WTC11 (cell line): ENCODE data around the gene PCNX3. TPM values are rescaled to one million over a fixed set of nuclear protein-coding genes. Genes with fewer than 3 reads are reported as not detected.

ENCODE experiments used
- ATAC-seq: fragments of 200-7000 bp; cut with Tn5 transposase; 2 replicates; pipeline ENCODE4 v1.10.0; 2021; ENCODE audit warnings: mild to moderate bottlenecking, moderate library complexity
- CTCF ChIA-PET: fragments of 300-600 bp; sonication (Branson Sonifier 250); formaldehyde crosslinking; loops from one replicate; lab custom pipeline; 2021; ENCODE audit warnings: antibody characterized with exemption; lab: Charles Lee
- POLR2A ChIA-PET: fragments of 350-600 bp; sonication (Branson Sonifier 250); formaldehyde crosslinking; loops from one replicate; lab custom pipeline; 2021; ENCODE audit warnings: antibody characterized with exemption; lab: Charles Lee
- DNase-seq: peaks from one replicate; pipeline ENCODE4 v3.0.0; 2021; ENCODE audit warnings: low spot score
- H3K27ac Mint-ChIP-seq: 2 replicates; pipeline ENCODE4 v1.8.0; 2021; ENCODE audit warnings: mixed read lengths
- H3K27me3 Mint-ChIP-seq: 2 replicates; pipeline ENCODE4 v1.8.0; 2021; ENCODE audit warnings: low read depth, mild to moderate bottlenecking, moderate library complexity, mixed read lengths
- H3K36me3 Mint-ChIP-seq: 2 replicates; pipeline ENCODE4 v1.8.0; 2021; ENCODE audit warnings: mixed read lengths
- H3K4me1 Mint-ChIP-seq: 2 replicates; pipeline ENCODE4 v1.8.0; 2022; ENCODE audit warnings: mixed read lengths
- H3K4me3 Mint-ChIP-seq: 2 replicates; pipeline ENCODE4 v1.8.0; 2021; ENCODE audit warnings: mild to moderate bottlenecking, moderate library complexity, mixed read lengths
- H3K9me3 Mint-ChIP-seq: 2 replicates; pipeline ENCODE4 v1.8.0; 2021; ENCODE audit warnings: mixed read lengths
- AFF4 ChIP-seq: sonication (generic); formaldehyde crosslinking; IDR thresholded peaks from 2 replicates; pipeline ENCODE4 v1.8.1; 2023; ENCODE audit warnings: mild to moderate bottlenecking, missing genetic modification reagents, borderline replicate concordance
- ATF3 ChIP-seq: sonication (generic); formaldehyde crosslinking; conservative IDR thresholded peaks from 2 replicates; pipeline ENCODE4 v1.8.1; 2022; ENCODE audit warnings: mild to moderate bottlenecking, missing genetic modification reagents
- ETV6 ChIP-seq: sonication (generic); formaldehyde crosslinking; IDR thresholded peaks from 2 replicates; pipeline ENCODE4 v1.8.1; 2022; ENCODE audit warnings: mild to moderate bottlenecking, missing genetic modification reagents
- FOXJ3 ChIP-seq: sonication (generic); formaldehyde crosslinking; IDR thresholded peaks from 2 replicates; pipeline ENCODE4 v1.9.0; 2021; ENCODE audit warnings: missing genetic modification reagents, mild to moderate bottlenecking, borderline replicate concordance
- IRF2 ChIP-seq: sonication (generic); formaldehyde crosslinking; IDR thresholded peaks from 2 replicates; pipeline ENCODE4 v1.8.0; 2022; ENCODE audit warnings: low read depth, missing genetic modification reagents, borderline replicate concordance
- MLX ChIP-seq: sonication (generic); formaldehyde crosslinking; IDR thresholded peaks from 2 replicates; pipeline ENCODE4 v1.8.1; 2023; ENCODE audit warnings: mild to moderate bottlenecking, missing genetic modification reagents, moderate library complexity
- MXD4 ChIP-seq: fragments of 250-450 bp; sonication (Bioruptor Pico); IDR thresholded peaks from 2 replicates; pipeline ENCODE4 v1.8.0; 2021; ENCODE audit warnings: mild to moderate bottlenecking, moderate library complexity, borderline replicate concordance
- MYBL2 ChIP-seq: sonication (generic); formaldehyde crosslinking; IDR thresholded peaks from 2 replicates; pipeline ENCODE4 v1.8.1; 2023; ENCODE audit warnings: mild to moderate bottlenecking, moderate library complexity, missing genetic modification reagents
- TP53 ChIP-seq: sonication (generic); formaldehyde crosslinking; IDR thresholded peaks from 2 replicates; pipeline ENCODE4 v1.8.1; 2023; ENCODE audit warnings: mild to moderate bottlenecking, missing genetic modification reagents
- USF2 ChIP-seq: sonication (generic); formaldehyde crosslinking; IDR thresholded peaks from 2 replicates; pipeline ENCODE4 v1.8.1; 2023; ENCODE audit warnings: mild to moderate bottlenecking, missing genetic modification reagents, moderate library complexity
- ZBTB21 ChIP-seq: sonication (generic); formaldehyde crosslinking; IDR thresholded peaks from 2 replicates; pipeline ENCODE4 v1.8.1; 2023; ENCODE audit warnings: mild to moderate bottlenecking, missing genetic modification reagents, borderline replicate concordance
- ZNF121 ChIP-seq: sonication (generic); formaldehyde crosslinking; IDR thresholded peaks from 2 replicates; pipeline ENCODE4 v1.8.0; 2023; ENCODE audit warnings: missing genetic modification reagents
- ZSCAN18 ChIP-seq: fragments of 250-450 bp; sonication (Bioruptor Pico); IDR thresholded peaks from 2 replicates; pipeline ENCODE4 v2.1.2; 2022; ENCODE audit warnings: mild to moderate bottlenecking, moderate library complexity
- total RNA-seq: library from RNA; stranded (reverse); gene quantifications from 3 replicates; pipeline ENCODE4 v1.2.3, GENCODE V29; 2021
- TF ChIP-seq, protein P1 (sequence below): sonication (generic); formaldehyde crosslinking; IDR thresholded peaks from 2 replicates; pipeline ENCODE4 v1.8.1; 2023; ENCODE audit warnings: mild to moderate bottlenecking, missing genetic modification reagents
- TF ChIP-seq, protein P2 (sequence below): fragments of 200-600 bp; IDR thresholded peaks from 2 replicates; pipeline ENCODE4 v1.8.0; 2022; ENCODE audit warnings: antibody characterized with exemption
- TF ChIP-seq, protein P3 (sequence below): fragments of 250-450 bp; sonication (Bioruptor Pico); IDR thresholded peaks from 2 replicates; pipeline ENCODE4 v1.9.0; 2021; ENCODE audit warnings: mild to moderate bottlenecking

PCNX3 gene
- total RNA-seq, 1 experiment from 2014 or later: 51.6 TPM

DNA sequence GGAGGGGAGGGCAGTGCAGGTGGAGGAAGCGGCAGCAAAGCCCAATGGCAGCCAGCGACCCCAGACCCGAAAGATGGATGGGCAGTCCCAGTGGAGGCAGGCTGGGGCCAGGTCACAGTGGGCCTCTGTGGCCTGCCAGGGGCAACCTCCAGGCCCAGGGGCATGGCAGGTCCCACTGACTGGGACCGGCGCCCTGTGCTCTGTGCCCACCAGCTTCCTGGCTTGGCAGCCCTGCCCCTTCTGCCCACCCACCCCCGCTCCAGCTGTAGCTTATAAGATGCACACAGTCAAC lies 15.7 kb upstream of the PCNX3 start (continued):
- TF ChIP-seq, protein P1, sequence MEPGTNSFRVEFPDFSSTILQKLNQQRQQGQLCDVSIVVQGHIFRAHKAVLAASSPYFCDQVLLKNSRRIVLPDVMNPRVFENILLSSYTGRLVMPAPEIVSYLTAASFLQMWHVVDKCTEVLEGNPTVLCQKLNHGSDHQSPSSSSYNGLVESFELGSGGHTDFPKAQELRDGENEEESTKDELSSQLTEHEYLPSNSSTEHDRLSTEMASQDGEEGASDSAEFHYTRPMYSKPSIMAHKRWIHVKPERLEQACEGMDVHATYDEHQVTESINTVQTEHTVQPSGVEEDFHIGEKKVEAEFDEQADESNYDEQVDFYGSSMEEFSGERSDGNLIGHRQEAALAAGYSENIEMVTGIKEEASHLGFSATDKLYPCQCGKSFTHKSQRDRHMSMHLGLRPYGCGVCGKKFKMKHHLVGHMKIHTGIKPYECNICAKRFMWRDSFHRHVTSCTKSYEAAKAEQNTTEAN (CRISPR knock-in tag): no peak
- no peak for TF ChIP-seq USF2
- TF ChIP-seq, protein P2, sequence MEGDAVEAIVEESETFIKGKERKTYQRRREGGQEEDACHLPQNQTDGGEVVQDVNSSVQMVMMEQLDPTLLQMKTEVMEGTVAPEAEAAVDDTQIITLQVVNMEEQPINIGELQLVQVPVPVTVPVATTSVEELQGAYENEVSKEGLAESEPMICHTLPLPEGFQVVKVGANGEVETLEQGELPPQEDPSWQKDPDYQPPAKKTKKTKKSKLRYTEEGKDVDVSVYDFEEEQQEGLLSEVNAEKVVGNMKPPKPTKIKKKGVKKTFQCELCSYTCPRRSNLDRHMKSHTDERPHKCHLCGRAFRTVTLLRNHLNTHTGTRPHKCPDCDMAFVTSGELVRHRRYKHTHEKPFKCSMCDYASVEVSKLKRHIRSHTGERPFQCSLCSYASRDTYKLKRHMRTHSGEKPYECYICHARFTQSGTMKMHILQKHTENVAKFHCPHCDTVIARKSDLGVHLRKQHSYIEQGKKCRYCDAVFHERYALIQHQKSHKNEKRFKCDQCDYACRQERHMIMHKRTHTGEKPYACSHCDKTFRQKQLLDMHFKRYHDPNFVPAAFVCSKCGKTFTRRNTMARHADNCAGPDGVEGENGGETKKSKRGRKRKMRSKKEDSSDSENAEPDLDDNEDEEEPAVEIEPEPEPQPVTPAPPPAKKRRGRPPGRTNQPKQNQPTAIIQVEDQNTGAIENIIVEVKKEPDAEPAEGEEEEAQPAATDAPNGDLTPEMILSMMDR: no peak
- no peak for TF ChIP-seq TP53 (CRISPR knock-in tag)
- TF ChIP-seq ETV6 (CRISPR knock-in tag): no peak
- TF ChIP-seq MYBL2 (CRISPR knock-in tag): no peak
- no peak for TF ChIP-seq MLX (CRISPR knock-in tag)

DNA sequence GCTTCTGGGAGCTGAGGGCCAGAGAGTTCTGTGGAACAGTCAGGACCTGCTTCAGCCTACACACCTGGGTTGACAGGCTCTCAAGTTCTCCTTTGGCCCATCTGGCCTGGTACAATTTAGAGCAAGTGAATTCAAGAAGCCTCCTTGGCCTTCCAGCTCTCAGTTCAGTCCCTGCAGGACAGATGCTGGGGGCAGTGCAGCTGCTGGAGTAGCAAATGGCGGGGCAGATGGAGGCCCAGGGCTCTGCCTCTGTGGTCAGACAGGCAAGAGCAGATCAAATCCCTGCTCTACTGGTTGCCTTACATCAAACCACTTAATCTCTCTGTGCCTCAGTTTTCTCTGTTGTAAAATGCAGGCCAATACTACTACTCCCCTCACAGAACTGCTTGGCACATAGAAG lies 11.3 kb upstream of the PCNX3 start:
- H3K36me3 Mint-ChIP-seq: peaks cover 7% of the 10 kb centered on the region

GRCh38 chr11:65606876-65607613 lies 8.5 kb upstream of the PCNX3 start:
- POLR2A ChIA-PET: interaction anchor here (0.6 to 2.0 kb wide), 6 partner anchors 8 to 1234 kb away, joined by 3 to 6 read pairs (median 6); partner anchors contain the start of genes EHBP1L1 and PCNX3
- TF ChIP-seq, protein P3, sequence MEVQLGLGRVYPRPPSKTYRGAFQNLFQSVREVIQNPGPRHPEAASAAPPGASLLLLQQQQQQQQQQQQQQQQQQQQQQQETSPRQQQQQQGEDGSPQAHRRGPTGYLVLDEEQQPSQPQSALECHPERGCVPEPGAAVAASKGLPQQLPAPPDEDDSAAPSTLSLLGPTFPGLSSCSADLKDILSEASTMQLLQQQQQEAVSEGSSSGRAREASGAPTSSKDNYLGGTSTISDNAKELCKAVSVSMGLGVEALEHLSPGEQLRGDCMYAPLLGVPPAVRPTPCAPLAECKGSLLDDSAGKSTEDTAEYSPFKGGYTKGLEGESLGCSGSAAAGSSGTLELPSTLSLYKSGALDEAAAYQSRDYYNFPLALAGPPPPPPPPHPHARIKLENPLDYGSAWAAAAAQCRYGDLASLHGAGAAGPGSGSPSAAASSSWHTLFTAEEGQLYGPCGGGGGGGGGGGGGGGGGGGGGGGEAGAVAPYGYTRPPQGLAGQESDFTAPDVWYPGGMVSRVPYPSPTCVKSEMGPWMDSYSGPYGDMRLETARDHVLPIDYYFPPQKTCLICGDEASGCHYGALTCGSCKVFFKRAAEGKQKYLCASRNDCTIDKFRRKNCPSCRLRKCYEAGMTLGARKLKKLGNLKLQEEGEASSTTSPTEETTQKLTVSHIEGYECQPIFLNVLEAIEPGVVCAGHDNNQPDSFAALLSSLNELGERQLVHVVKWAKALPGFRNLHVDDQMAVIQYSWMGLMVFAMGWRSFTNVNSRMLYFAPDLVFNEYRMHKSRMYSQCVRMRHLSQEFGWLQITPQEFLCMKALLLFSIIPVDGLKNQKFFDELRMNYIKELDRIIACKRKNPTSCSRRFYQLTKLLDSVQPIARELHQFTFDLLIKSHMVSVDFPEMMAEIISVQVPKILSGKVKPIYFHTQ: no peak
- TF ChIP-seq MXD4 (CRISPR knock-in tag) (no peak), ZSCAN18 (CRISPR knock-in tag) (no peak), AFF4 (CRISPR knock-in tag) (peak; percentile 93; the same call in 1 of the 2 replicates)

More for the DNA sequence above, 11.3 kb upstream of the PCNX3 start:
- no peak overlapping the region for H3K4me3 Mint-ChIP-seq
- ChIA-PET CTCF (interaction anchor here (0.6 to 16.2 kb wide), 4 partner anchors 13 to 189 kb away, joined by 3 to 311 read pairs (median 6); partner anchors contain the start of gene KCNK7), POLR2A (no interaction called here)
- DNase-seq (no peak), ATAC-seq (no peak)
- H3K27ac Mint-ChIP-seq: no peak overlapping the region
- TF ChIP-seq ZBTB21 (no peak), IRF2 (CRISPR knock-in tag) (no peak), ATF3 (CRISPR knock-in tag) (no peak), FOXJ3 (CRISPR knock-in tag) (no peak), ZNF121 (CRISPR knock-in tag) (no peak)
- H3K27me3 Mint-ChIP-seq: peaks cover 8% of the 10 kb centered on the region; the same call in 1 of the 2 replicates
- no peaks in the 10 kb centered on the region for H3K9me3 Mint-ChIP-seq
- H3K4me1 Mint-ChIP-seq: peaks cover 16% of the 10 kb centered on the region

More at GRCh38 chr11:65606876-65607613, 8.5 kb upstream of the PCNX3 start:
- DNase-seq (peak; percentile 97), ATAC-seq (peak; percentile 98)
- Mint-ChIP-seq H3K4me1 (peaks cover 18% of the 10 kb centered on the region), H3K27me3 (peaks cover 8% of the 10 kb centered on the region; the same call in 1 of the 2 replicates), H3K4me3 (peak overlapping the region; percentile 70), H3K9me3 (no peaks in the 10 kb centered on the region), H3K27ac (peak overlapping the region; percentile 65; the same call in 1 of the 2 replicates), H3K36me3 (peaks cover 7% of the 10 kb centered on the region)
- CTCF ChIA-PET: interaction anchor here (0.6 to 16.2 kb wide), 23 partner anchors 8 to 415 kb away, joined by 3 to 311 read pairs (median 4); partner anchors contain the start of genes EHBP1L1, FAM89B, KCNK7 and PCNX3
